HG02610 (cell line): ENCODE results near the gene ZIC5.

ENCODE experiments used
- ATAC-seq: cut with Tn5 transposase; IDR thresholded peaks from one replicate; pipeline ENCODE4 v1.9.1; 2021; ENCODE audit warnings: mild to moderate bottlenecking, moderate library complexity; ENCODE audit not compliant: unreplicated experiment

The ZIC5 gene

GRCh38 chr13:99971576-99972189, at the start of gene ZIC5:
ZIC5 (minus strand) TSS chr13:99971767; CDS start chr13:99971603, 164 bp downstream.
- no peak for ATAC-seq

- ATAC-seq: no peak
Observed at GRCh38 chr13:100019780-100020356, 48.3 kb upstream of the ZIC5 start.

GRCh38 chr13:100014621-100015020, 43.1 kb upstream of the ZIC5 start:
- no peak for ATAC-seq

- ATAC-seq: no peak
Observed at GRCh38 chr13:99998261-99998660, 26.7 kb upstream of the ZIC5 start.

- no peak for ATAC-seq
Observed at GRCh38 chr13:99997702-99998214, 26.2 kb upstream of the ZIC5 start.

- no peak for ATAC-seq
Observed at GRCh38 chr13:99996381-99996973, 24.9 kb upstream of the ZIC5 start.

- ATAC-seq: no peak
Observed at GRCh38 chr13:99995589-99996380, 24.2 kb upstream of the ZIC5 start.

- ATAC-seq: no peak
Observed at GRCh38 chr13:99995104-99995588, 23.6 kb upstream of the ZIC5 start.

- ATAC-seq: no peak
Observed at GRCh38 chr13:99994638-99995020, 23.1 kb upstream of the ZIC5 start.

- no peak for ATAC-seq
Observed at GRCh38 chr13:99993660-99994637, 22.4 kb upstream of the ZIC5 start.

- no peak for ATAC-seq
Observed at GRCh38 chr13:99992949-99993351, 21.4 kb upstream of the ZIC5 start.

GRCh38 chr13:99991828-99992775, 20.5 kb upstream of the ZIC5 start:
- ATAC-seq: no peak

GRCh38 chr13:99991013-99991827, 19.7 kb upstream of the ZIC5 start:
- no peak for ATAC-seq

GRCh38 chr13:99990126-99990977, 18.8 kb upstream of the ZIC5 start:
- ATAC-seq: no peak

- no peak for ATAC-seq
Observed at GRCh38 chr13:99989276-99990125, 17.9 kb upstream of the ZIC5 start.

GRCh38 chr13:99988529-99989275, 17.1 kb upstream of the ZIC5 start:
- ATAC-seq: no peak
